Astrocyte (in vitro differentiated cells and primary cell): ENCODE data around the gene HDGF.

Experiments used
- EZH2 ChIP-seq: IDR thresholded peaks from 2 replicates; pipeline ENCODE4 v1.6.1; 2012; ENCODE audit warnings: mild to moderate bottlenecking, low read length, inconsistent platforms; ENCODE audit not compliant: insufficient read depth
- TF ChIP-seq, protein P1 (sequence below): IDR thresholded peaks from 2 replicates; pipeline ENCODE4 v1.5.1; 2011; ENCODE audit warnings: low read depth, mild to moderate bottlenecking, inconsistent platforms, low read length, moderate library complexity; ENCODE audit not compliant: insufficient read depth

DNA sequence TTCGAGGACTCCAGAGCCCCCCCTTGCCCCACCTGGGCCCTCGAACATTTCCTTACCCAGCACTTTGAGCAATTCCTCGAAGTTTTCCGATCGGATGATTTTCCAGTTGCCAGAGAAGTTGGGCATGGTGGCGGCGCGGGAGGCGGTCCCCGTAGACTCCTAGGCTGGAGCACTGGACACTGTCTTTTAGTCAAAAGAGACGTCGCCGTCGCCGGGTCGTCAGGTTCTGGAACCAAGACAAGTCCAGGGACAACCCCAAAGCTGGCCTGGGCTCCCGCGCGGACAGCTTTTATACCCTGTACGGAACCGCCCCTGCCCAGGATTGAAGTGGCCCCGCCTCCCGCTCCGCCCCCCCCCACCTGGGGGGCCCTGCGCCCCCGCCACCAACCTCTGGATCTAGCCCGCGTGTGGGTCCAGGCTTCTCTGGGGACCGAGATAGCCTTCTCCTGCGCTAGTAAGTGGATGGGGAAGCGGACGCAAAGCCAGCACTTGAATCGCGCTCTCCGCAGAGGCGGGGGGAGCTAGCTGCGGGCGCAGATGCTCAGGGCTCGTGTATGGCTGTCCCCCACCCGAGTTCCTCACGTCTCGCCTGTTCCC lies 46.1 kb downstream of the HDGF start, which contains the start of gene CRABP2:
- TF ChIP-seq, protein P1, sequence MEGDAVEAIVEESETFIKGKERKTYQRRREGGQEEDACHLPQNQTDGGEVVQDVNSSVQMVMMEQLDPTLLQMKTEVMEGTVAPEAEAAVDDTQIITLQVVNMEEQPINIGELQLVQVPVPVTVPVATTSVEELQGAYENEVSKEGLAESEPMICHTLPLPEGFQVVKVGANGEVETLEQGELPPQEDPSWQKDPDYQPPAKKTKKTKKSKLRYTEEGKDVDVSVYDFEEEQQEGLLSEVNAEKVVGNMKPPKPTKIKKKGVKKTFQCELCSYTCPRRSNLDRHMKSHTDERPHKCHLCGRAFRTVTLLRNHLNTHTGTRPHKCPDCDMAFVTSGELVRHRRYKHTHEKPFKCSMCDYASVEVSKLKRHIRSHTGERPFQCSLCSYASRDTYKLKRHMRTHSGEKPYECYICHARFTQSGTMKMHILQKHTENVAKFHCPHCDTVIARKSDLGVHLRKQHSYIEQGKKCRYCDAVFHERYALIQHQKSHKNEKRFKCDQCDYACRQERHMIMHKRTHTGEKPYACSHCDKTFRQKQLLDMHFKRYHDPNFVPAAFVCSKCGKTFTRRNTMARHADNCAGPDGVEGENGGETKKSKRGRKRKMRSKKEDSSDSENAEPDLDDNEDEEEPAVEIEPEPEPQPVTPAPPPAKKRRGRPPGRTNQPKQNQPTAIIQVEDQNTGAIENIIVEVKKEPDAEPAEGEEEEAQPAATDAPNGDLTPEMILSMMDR: no peak
- no peak for TF ChIP-seq EZH2
